ENCODE results near the gene MTNR1A. TPM values are rescaled to one million over a fixed set of nuclear protein-coding genes. Genes with fewer than 3 reads are reported as not detected.

Gene MTNR1A
- total RNA-seq, 2 donors from 2014 or later: 1.3 to 1.6 TPM

DNA sequence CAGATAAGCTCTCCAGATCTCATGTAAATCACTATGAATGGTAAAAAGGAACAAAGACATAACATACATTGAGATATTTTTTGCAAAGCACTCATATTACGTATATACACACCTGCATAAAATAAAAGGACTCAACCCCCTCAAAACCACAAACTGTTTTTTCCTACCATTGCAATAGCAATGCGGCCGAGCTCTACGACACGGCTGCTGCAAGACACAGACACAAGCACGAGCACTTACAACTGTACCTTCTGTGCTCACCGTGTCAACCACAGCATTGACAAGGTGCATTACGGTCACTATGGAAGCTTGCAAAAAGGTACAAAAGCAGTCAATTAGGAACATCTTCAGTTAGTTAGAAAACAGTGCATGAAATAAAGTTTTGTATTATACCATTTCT, 37.1 kb upstream of the MTNR1A start:
- TF ChIP-seq POLR2A (IDR thresholded peaks at IDR 0.05) (no peak), CTCF (IDR thresholded peaks at IDR 0.05) (no peak)
- WGBS, 2 donors: 92 to 94% methylated on average over 8 of the region's 8 CpGs
- DNase-seq: no peak
- Histone ChIP-seq H3K36me3 (replicated peaks in 1 of 2; ENCODE audit: insufficient read depth in 1 of 2, low read depth in 2 of 2) (peaks cover 0 to 13% of the 10 kb centered on the region in 2 donors), H3K4me3 (no peak overlapping the region), H3K9me3 (no peaks in the 10 kb centered on the region), H3K27ac (no peak overlapping the region), H3K4me1 (no peaks in the 10 kb centered on the region), H3K27me3 (no peaks in the 10 kb centered on the region)
- intact Hi-C loops (cut with DNase I): no loop called here
- ATAC-seq: no peak

GRCh38 chr4:186591651-186592050, 36.3 kb upstream of the MTNR1A start:
- TF ChIP-seq CTCF (IDR thresholded peaks at IDR 0.05): no peak
- no peak for TF ChIP-seq POLR2A (IDR thresholded peaks at IDR 0.05)
- no peaks in the 10 kb centered on the region for H3K9me3 ChIP-seq
- 87 to 90% methylated on average over 6 of the region's 6 CpGs for WGBS, 2 donors
- intact Hi-C loops (cut with DNase I): no loop called here
- H3K4me1 ChIP-seq: no peaks in the 10 kb centered on the region
- no peak overlapping the region for H3K4me3 ChIP-seq
- H3K36me3 ChIP-seq (replicated peaks in 1 of 2; ENCODE audit: insufficient read depth in 1 of 2, low read depth in 2 of 2): peaks cover 0 to 8% of the 10 kb centered on the region in 2 donors
- ATAC-seq (no peak), DNase-seq (no peak)
- no peak overlapping the region for H3K27ac ChIP-seq
- H3K27me3 ChIP-seq: no peaks in the 10 kb centered on the region

- H3K4me3 ChIP-seq: no peak overlapping the region
- intact Hi-C loops (cut with DNase I): loop anchor here (5.0 kb wide), 1 partner anchor 291 kb away; no protein-coding TSS in a partner anchor
- no peak overlapping the region for H3K27ac ChIP-seq
- DNase-seq (no peak), ATAC-seq (no peak)
- H3K27me3 ChIP-seq: no peaks in the 10 kb centered on the region
- H3K36me3 ChIP-seq (replicated peaks in 1 of 2; ENCODE audit: insufficient read depth in 1 of 2, low read depth in 2 of 2): peaks cover 0 to 3% of the 10 kb centered on the region in 2 donors
- TF ChIP-seq CTCF (IDR thresholded peaks at IDR 0.05) (no peak), POLR2A (IDR thresholded peaks at IDR 0.05) (no peak)
- H3K4me1 ChIP-seq: peaks cover 7% of the 10 kb centered on the region
- H3K9me3 ChIP-seq: no peaks in the 10 kb centered on the region
- WGBS, 2 donors: 92 to 95% methylated on average over 19 to 20 of the region's 20 CpGs
These were observed 33.1 kb upstream of the MTNR1A start for GRCh38 chr4:186588503-186588902.

- H3K4me3 ChIP-seq: no peak overlapping the region
- no peaks in the 10 kb centered on the region for H3K9me3 ChIP-seq
- WGBS, 2 donors: 22 to 25% methylated on average over 4 of the region's 4 CpGs
- peaks cover 0 to under 1% of the 10 kb centered on the region in 2 donors for H3K36me3 ChIP-seq (replicated peaks in 1 of 2; ENCODE audit: insufficient read depth in 1 of 2, low read depth in 2 of 2)
- peak; percentile 73 to 87 (median 80) for DNase-seq
- peaks cover 7% of the 10 kb centered on the region for H3K4me1 ChIP-seq
- H3K27ac ChIP-seq: no peak overlapping the region
- intact Hi-C loops (cut with DNase I): loop anchor here (5.0 kb wide), 1 partner anchor 290 kb away; no protein-coding TSS in a partner anchor
- TF ChIP-seq CTCF (IDR thresholded peaks at IDR 0.05): peak; percentile 72 to 98 (median 80)
- TF ChIP-seq POLR2A (IDR thresholded peaks at IDR 0.05): no peak
- peak; percentile 72 for ATAC-seq
- no peaks in the 10 kb centered on the region for H3K27me3 ChIP-seq
These were observed 32.1 kb upstream of the MTNR1A start for GRCh38 chr4:186587416-186588018.

GRCh38 chr4:186586205-186586604, 30.8 kb upstream of the MTNR1A start:
- intact Hi-C loops (cut with DNase I): loop anchor here (5.0 kb wide), 1 partner anchor 289 kb away; no protein-coding TSS in a partner anchor
- no peaks in the 10 kb centered on the region for H3K9me3 ChIP-seq
- no peaks in the 10 kb centered on the region for H3K27me3 ChIP-seq
- DNase-seq (peak in 2 of 4 donors; percentile 36 to 38), ATAC-seq (peak; percentile 45)
- H3K36me3 ChIP-seq (replicated peaks in 1 of 2; ENCODE audit: insufficient read depth in 1 of 2, low read depth in 2 of 2): no peaks in the 10 kb centered on the region
- peaks cover 7% of the 10 kb centered on the region for H3K4me1 ChIP-seq
- 48 to 54% methylated on average over 8 of the region's 8 CpGs for WGBS, 2 donors
- peak overlapping the region in 1 of 4 donors; percentile 18 for H3K27ac ChIP-seq
- TF ChIP-seq POLR2A (IDR thresholded peaks at IDR 0.05): no peak
- no peak for TF ChIP-seq CTCF (IDR thresholded peaks at IDR 0.05)
- H3K4me3 ChIP-seq: no peak overlapping the region
